Karpas-422 (cell line): ENCODE measurements around the gene ZNF283. TPM values are rescaled to one million over a fixed set of nuclear protein-coding genes. Genes with fewer than 3 reads are reported as not detected.
"Not testable (repeated sequence)": the region's sequence is repeated elsewhere in the genome, so short reads cannot be mapped to it uniquely, and the experiment has no call there.

Experiments used
- DNase-seq: peaks from one replicate; pipeline ENCODE4 v3.0.0-alpha.2; 2015
- H2AFZ ChIP-seq: fragments of 200-600 bp; sonication (generic); 2 replicates; pipeline ENCODE4 v1.6.1; 2014; ENCODE audit warnings: antibody characterized with exemption, low read length, mixed read lengths
- H3K27ac ChIP-seq: fragments of 200-600 bp; sonication (generic); 2 replicates; pipeline ENCODE4 v1.5.1; 2014; ENCODE audit warnings: mild to moderate bottlenecking, low read length, moderate library complexity
- H3K27me3 ChIP-seq: fragments of 200-600 bp; sonication (generic); 2 replicates; pipeline ENCODE4 v1.6.1; 2014; ENCODE audit warnings: low read length, mixed read lengths
- H3K36me3 ChIP-seq: fragments of 200-600 bp; sonication (generic); 2 replicates; pipeline ENCODE4 v1.6.1; 2014; ENCODE audit warnings: low read length, mixed read lengths; ENCODE audit not compliant: insufficient read depth
- H3K4me1 ChIP-seq: fragments of 200-600 bp; sonication (generic); 2 replicates; pipeline ENCODE4 v1.6.1; 2014; ENCODE audit warnings: mild to moderate bottlenecking, low read length, mixed read lengths
- H3K4me2 ChIP-seq: fragments of 200-600 bp; sonication (generic); 2 replicates; pipeline ENCODE4 v1.6.1; 2014; ENCODE audit warnings: low read length, low read depth, mild to moderate bottlenecking; ENCODE audit not compliant: poor library complexity, severe bottlenecking
- H3K4me3 ChIP-seq: fragments of 200-600 bp; sonication (generic); 2 replicates; pipeline ENCODE4 v1.5.1; 2014; ENCODE audit warnings: mild to moderate bottlenecking, antibody characterized with exemption, low read length, mixed read lengths
- H3K79me2 ChIP-seq: fragments of 200-600 bp; sonication (generic); 2 replicates; pipeline ENCODE4 v1.6.1; 2014; ENCODE audit warnings: mild to moderate bottlenecking, low read length, mixed read lengths
- H3K9ac ChIP-seq: fragments of 200-600 bp; sonication (generic); 2 replicates; pipeline ENCODE4 v1.6.0; 2014; ENCODE audit warnings: low read length
- H3K9me2 ChIP-seq: fragments of 200-600 bp; sonication (generic), shearing (Covaris generic); replicated peaks from 2 replicates; pipeline ENCODE4 v1.6.0; 2014; ENCODE audit warnings: mild to moderate bottlenecking, low read length, moderate library complexity; ENCODE audit not compliant: insufficient read depth
- H3K9me3 ChIP-seq: fragments of 300-700, 200-600 bp; sonication (generic); 2 replicates; pipeline ENCODE4 v1.6.1; 2014; ENCODE audit warnings: low read length, mixed read lengths
- H4K20me1 ChIP-seq: fragments of 200-600 bp; sonication (generic); 2 replicates; pipeline ENCODE4 v1.6.1; 2014; ENCODE audit warnings: mild to moderate bottlenecking, antibody characterized with exemption, low read length, low read depth; ENCODE audit not compliant: insufficient read depth
- total RNA-seq: library from RNA; depleted of rRNA; stranded (reverse); fragments of >200 nt; shearing (Covaris generic); gene quantifications from 2 replicates; pipeline ENCODE4 v1.2.3, GENCODE V29; 2014; ENCODE audit warnings: low replicate concordance

The ZNF283 gene
- total RNA-seq, 1 experiment from 2014 or later: 18.5 TPM

GRCh38 chr19:43807651-43808050 lies 19.5 kb upstream of the ZNF283 start:
- H3K9me3 ChIP-seq: no peaks in the 10 kb centered on the region
- H3K4me2 ChIP-seq: no peak overlapping the region
- H2AFZ ChIP-seq: no peak overlapping the region
- H3K4me1 ChIP-seq: no peaks in the 10 kb centered on the region
- H3K9me2 ChIP-seq: no peaks in the 10 kb centered on the region
- DNase-seq: no peak
- no peak overlapping the region for H3K4me3 ChIP-seq
- H3K79me2 ChIP-seq: no peaks in the 10 kb centered on the region
- H3K9ac ChIP-seq: no peak overlapping the region
- no peaks in the 10 kb centered on the region for H3K36me3 ChIP-seq
- H3K27me3 ChIP-seq: no peaks in the 10 kb centered on the region
- no peaks in the 10 kb centered on the region for H4K20me1 ChIP-seq
- no peak overlapping the region for H3K27ac ChIP-seq

- H3K27me3 ChIP-seq: no peaks in the 10 kb centered on the region
- no peak overlapping the region for H2AFZ ChIP-seq
- peak; percentile 84 for DNase-seq
- H3K4me1 ChIP-seq: no peaks in the 10 kb centered on the region
- no peaks in the 10 kb centered on the region for H3K9me2 ChIP-seq
- no peaks in the 10 kb centered on the region for H4K20me1 ChIP-seq
- H3K9ac ChIP-seq: no peak overlapping the region
- no peaks in the 10 kb centered on the region for H3K79me2 ChIP-seq
- no peak overlapping the region for H3K4me2 ChIP-seq
- no peaks in the 10 kb centered on the region for H3K36me3 ChIP-seq
- H3K4me3 ChIP-seq: no peak overlapping the region
- H3K27ac ChIP-seq: no peak overlapping the region
- H3K9me3 ChIP-seq: no peaks in the 10 kb centered on the region
Observed at GRCh38 chr19:43809762-43810696, 17.1 kb upstream of the ZNF283 start.

- no peaks in the 10 kb centered on the region for H3K9me2 ChIP-seq
- no peaks in the 10 kb centered on the region for H4K20me1 ChIP-seq
- no peaks in the 10 kb centered on the region for H3K27me3 ChIP-seq
- H3K27ac ChIP-seq: no peak overlapping the region
- no peak overlapping the region for H3K4me2 ChIP-seq
- H3K4me1 ChIP-seq: no peaks in the 10 kb centered on the region
- no peaks in the 10 kb centered on the region for H3K79me2 ChIP-seq
- no peak overlapping the region for H2AFZ ChIP-seq
- no peak overlapping the region for H3K9ac ChIP-seq
- no peak for DNase-seq
- H3K9me3 ChIP-seq: no peaks in the 10 kb centered on the region
- no peak overlapping the region for H3K4me3 ChIP-seq
- no peaks in the 10 kb centered on the region for H3K36me3 ChIP-seq
Observed at GRCh38 chr19:43811837-43812236, 15.3 kb upstream of the ZNF283 start.

GRCh38 chr19:43812259-43812658 lies 14.9 kb upstream of the ZNF283 start:
- H3K9ac ChIP-seq: no peak overlapping the region
- no peaks in the 10 kb centered on the region for H3K4me1 ChIP-seq
- no peak overlapping the region for H2AFZ ChIP-seq
- no peaks in the 10 kb centered on the region for H3K9me3 ChIP-seq
- H3K9me2 ChIP-seq: no peaks in the 10 kb centered on the region
- H4K20me1 ChIP-seq: no peaks in the 10 kb centered on the region
- H3K27me3 ChIP-seq: no peaks in the 10 kb centered on the region
- H3K36me3 ChIP-seq: no peaks in the 10 kb centered on the region
- no peak for DNase-seq
- H3K27ac ChIP-seq: no peak overlapping the region
- H3K4me3 ChIP-seq: no peak overlapping the region
- no peaks in the 10 kb centered on the region for H3K79me2 ChIP-seq
- no peak overlapping the region for H3K4me2 ChIP-seq

- Histone ChIP-seq H3K9ac (no peak overlapping the region), H3K36me3 (no peaks in the 10 kb centered on the region), H3K4me1 (no peaks in the 10 kb centered on the region), H3K27ac (no peak overlapping the region), H3K9me3 (no peaks in the 10 kb centered on the region), H3K4me2 (no peak overlapping the region), H3K9me2 (no peaks in the 10 kb centered on the region), H2AFZ (no peak overlapping the region), H3K79me2 (no peaks in the 10 kb centered on the region), H3K4me3 (no peak overlapping the region), H4K20me1 (no peaks in the 10 kb centered on the region), H3K27me3 (no peaks in the 10 kb centered on the region)
- no peak for DNase-seq
Observed at GRCh38 chr19:43812688-43813087, 14.4 kb upstream of the ZNF283 start.

- no peak for DNase-seq
- no peak overlapping the region for H3K27ac ChIP-seq
- no peaks in the 10 kb centered on the region for H3K9me2 ChIP-seq
- H3K9me3 ChIP-seq: no peaks in the 10 kb centered on the region
- H3K27me3 ChIP-seq: no peaks in the 10 kb centered on the region
- no peaks in the 10 kb centered on the region for H3K4me1 ChIP-seq
- H3K79me2 ChIP-seq: no peaks in the 10 kb centered on the region
- no peak overlapping the region for H3K9ac ChIP-seq
- no peak overlapping the region for H2AFZ ChIP-seq
- H3K36me3 ChIP-seq: no peaks in the 10 kb centered on the region
- H3K4me3 ChIP-seq: no peak overlapping the region
- H3K4me2 ChIP-seq: no peak overlapping the region
- H4K20me1 ChIP-seq: no peaks in the 10 kb centered on the region
Observed at GRCh38 chr19:43814663-43815352, 12.3 kb upstream of the ZNF283 start.

GRCh38 chr19:43817454-43817853 lies 9.7 kb upstream of the ZNF283 start:
- H2AFZ ChIP-seq, H3K9me2 ChIP-seq, H3K36me3 ChIP-seq, H4K20me1 ChIP-seq, H3K27me3 ChIP-seq, H3K4me1 ChIP-seq, H3K4me3 ChIP-seq, H3K79me2 ChIP-seq, H3K9ac ChIP-seq, H3K27ac ChIP-seq, H3K9me3 ChIP-seq, DNase-seq, H3K4me2 ChIP-seq: not testable (repeated sequence)

- Histone ChIP-seq H3K79me2 (no peaks in the 10 kb centered on the region), H3K4me2 (no peak overlapping the region), H3K27me3 (no peaks in the 10 kb centered on the region), H2AFZ (no peak overlapping the region), H3K9ac (no peak overlapping the region), H3K36me3 (no peaks in the 10 kb centered on the region), H3K9me2 (no peaks in the 10 kb centered on the region), H3K4me3 (no peak overlapping the region), H3K4me1 (no peaks in the 10 kb centered on the region), H3K27ac (no peak overlapping the region), H3K9me3 (no peaks in the 10 kb centered on the region), H4K20me1 (no peaks in the 10 kb centered on the region)
- DNase-seq: no peak
Observed at GRCh38 chr19:43818500-43818899, 8.6 kb upstream of the ZNF283 start.
